T-helper 1 cell treated with Interleukin-12 subunit alpha and Interleukin-12 subunit beta and Interleukin-4 antibody, amounts not matched to agents 30 μg/mL and 1 μg/mL, for 36 hours (primary cell): ENCODE data around the gene LPO.

Experiments
- H3K27ac Mint-ChIP-seq: one replicate; pipeline ENCODE4 v1.8.0; 2021; ENCODE audit warnings: mild to moderate bottlenecking, mixed read lengths
- H3K27me3 Mint-ChIP-seq: one replicate; pipeline ENCODE4 v1.8.0; 2021; ENCODE audit warnings: low read depth, mixed read lengths
- H3K36me3 Mint-ChIP-seq: one replicate; pipeline ENCODE4 v1.8.0; 2021; ENCODE audit warnings: low read depth, mixed read lengths
- H3K4me1 Mint-ChIP-seq: one replicate; pipeline ENCODE4 v1.8.0; 2021; ENCODE audit warnings: low read depth, mixed read lengths
- H3K4me3 Mint-ChIP-seq: one replicate; pipeline ENCODE4 v1.8.0; 2021; ENCODE audit warnings: mild to moderate bottlenecking, moderate library complexity, mixed read lengths
- H3K9me3 Mint-ChIP-seq: one replicate; pipeline ENCODE4 v1.8.0; 2021; ENCODE audit warnings: mixed read lengths

LPO gene

DNA sequence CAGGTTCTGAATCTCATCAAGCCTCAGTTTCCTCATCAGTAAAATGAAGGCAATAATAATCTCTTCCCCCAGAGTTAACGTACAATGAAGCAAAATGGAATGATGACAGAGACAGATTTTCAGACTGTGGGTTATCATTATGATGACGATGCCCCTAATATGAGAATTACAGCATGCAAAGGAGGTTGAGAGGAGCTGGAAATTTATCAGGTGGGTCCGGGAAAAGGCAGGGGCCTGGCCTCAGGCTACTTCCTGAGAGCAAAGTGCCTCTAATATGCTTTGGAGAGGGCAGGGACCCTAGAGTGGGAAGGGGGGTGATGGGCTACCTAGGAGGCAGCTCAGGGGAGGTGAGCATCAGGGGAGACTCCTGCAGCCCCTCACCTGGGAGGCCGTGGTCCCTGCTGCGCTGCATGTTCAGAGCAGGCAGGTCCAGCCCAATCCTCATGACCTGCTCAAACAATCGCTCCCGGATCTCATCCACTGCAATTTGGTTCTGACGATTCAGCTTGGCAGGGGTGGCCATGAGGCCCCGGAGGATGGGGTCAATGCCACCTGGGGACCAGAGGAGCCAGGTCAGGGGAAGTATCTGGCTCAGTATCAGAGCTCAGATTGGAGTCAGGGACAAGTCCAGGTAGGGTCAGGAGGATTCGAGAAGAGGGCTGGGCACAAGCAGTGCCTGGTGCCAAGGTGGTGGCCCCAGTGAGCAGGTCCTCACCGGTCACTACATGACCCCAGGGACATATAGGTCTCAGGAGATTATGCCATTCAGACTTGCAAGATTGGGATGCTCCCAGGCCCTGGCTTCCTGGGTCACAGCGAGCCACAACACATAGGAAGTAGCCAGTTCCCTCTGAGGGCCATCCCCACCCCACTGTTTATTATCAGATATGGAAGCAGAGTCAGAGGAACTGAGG, 34.2 kb downstream of the LPO start:
- peak overlapping the region; percentile 12 for H3K27ac Mint-ChIP-seq
- H3K27me3 Mint-ChIP-seq = peaks cover 9% of the 10 kb centered on the region
- H3K4me3 Mint-ChIP-seq = no peak overlapping the region
- no peaks in the 10 kb centered on the region for H3K36me3 Mint-ChIP-seq
- H3K9me3 Mint-ChIP-seq = no peaks in the 10 kb centered on the region
- H3K4me1 Mint-ChIP-seq = no peaks in the 10 kb centered on the region

DNA sequence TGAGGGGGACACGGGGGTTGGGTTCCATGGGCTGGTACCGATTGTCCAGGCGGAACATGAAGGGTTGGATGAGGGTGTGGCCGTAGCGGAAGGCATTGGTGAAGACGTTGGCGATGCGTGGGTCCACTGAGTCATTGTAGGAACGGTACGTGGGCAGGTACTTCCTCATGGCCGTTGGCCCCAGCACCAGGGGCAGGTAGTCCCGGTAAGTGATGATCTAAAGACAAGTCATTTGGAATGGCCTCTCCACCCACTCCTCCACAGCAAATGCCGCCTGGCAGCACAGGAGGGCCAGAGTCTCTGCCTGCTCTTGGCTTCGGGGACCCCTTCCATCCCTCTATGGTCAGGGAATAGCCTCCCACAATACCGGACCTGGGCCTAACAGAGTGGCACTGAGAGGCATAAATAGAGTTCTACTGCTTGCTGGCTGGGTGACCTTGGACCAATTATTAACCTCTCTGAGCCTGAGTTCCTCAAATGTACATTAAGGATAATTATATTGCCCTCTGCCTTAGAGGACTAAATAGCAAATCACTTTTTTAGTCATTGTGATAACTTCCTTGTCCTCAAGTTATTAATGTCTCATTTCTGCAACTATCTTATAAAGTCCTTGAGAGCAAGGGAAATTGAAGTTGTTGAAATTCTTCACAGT, 35.2 kb downstream of the LPO start:
- Mint-ChIP-seq H3K9me3 (no peaks in the 10 kb centered on the region), H3K27ac (no peak overlapping the region), H3K36me3 (no peaks in the 10 kb centered on the region), H3K4me3 (no peak overlapping the region), H3K27me3 (peaks cover 14% of the 10 kb centered on the region), H3K4me1 (no peaks in the 10 kb centered on the region)

DNA sequence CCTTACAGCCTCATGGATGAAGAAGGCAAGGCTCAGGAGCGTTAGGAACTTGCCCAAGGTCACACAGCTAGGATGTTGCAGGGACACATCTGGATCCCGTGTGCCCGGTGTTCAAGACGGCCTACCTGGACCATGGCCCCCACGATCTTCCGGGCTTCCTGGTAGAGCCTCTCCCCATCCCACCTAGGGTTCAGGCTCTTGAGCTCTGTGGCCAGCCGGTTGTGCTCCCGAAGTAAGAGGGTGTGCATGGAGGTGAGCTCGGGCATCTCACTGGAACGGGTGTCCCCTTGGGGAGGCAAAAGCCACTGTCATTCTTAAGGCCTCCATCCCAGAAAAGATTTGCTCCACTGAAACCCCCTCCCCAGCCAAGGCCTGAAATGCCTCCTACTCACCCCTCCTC, 37.0 kb downstream of the LPO start:
- H3K27ac Mint-ChIP-seq = no peak overlapping the region
- H3K4me3 Mint-ChIP-seq = no peak overlapping the region
- H3K9me3 Mint-ChIP-seq = no peaks in the 10 kb centered on the region
- H3K36me3 Mint-ChIP-seq = no peaks in the 10 kb centered on the region
- peaks cover 27% of the 10 kb centered on the region for H3K27me3 Mint-ChIP-seq
- peaks cover 5% of the 10 kb centered on the region for H3K4me1 Mint-ChIP-seq

DNA sequence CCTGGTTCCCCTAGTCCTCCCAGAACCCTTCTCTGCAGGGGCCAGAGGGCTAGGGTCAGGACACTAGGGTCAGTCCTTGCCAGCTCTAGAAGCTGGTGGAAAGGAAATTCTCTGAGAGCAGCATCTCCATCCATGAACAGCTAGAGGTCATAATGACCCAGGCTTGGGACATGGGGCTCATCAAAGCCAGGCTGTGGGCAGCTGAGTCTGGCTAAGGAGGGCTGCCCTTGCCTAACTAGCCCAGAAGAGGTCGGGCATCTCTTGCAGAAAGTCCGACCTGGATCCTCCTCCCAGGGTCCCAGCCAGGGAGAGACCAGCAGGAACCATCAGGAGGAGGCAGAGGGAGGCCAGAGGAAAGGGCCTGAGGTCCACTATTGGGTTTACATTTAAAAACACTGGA, 38.0 kb downstream of the LPO start:
- no peak overlapping the region for H3K4me3 Mint-ChIP-seq
- peaks cover 5% of the 10 kb centered on the region for H3K4me1 Mint-ChIP-seq
- H3K36me3 Mint-ChIP-seq = no peaks in the 10 kb centered on the region
- H3K27ac Mint-ChIP-seq = no peak overlapping the region
- no peaks in the 10 kb centered on the region for H3K9me3 Mint-ChIP-seq
- H3K27me3 Mint-ChIP-seq = peaks cover 36% of the 10 kb centered on the region

DNA sequence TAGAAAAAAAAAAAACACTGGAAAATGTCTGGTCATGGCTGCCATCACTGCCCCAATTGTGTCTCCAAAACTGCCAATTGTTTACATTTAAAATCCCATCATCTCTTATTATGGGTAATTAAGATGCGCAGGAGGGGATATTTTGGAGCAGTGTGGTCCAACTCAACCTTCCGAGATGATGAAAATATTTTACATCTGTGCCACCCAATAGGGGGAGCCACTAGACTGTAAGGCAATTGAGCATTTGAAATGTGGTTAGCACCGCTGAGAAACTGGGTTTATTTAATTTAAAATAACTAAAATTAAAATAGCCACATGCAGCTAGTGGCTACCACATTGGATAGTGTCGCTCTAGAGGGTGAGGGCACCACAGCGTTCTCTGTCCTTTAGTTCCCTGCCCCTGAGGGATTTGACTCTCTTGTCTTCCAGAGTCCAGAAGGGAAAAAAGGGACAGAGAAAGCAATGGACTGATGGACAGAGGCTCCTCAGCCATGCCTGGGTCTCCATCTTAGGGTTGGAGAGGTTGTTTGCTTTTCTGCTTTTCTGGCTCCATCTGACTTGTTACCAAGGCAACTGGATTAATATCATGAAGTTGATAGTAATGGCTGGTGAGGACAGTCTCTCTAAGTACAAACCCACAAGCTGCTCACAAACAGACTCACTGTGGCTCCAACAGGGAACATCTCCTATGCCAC, 38.9 kb downstream of the LPO start:
- no peak overlapping the region for H3K4me3 Mint-ChIP-seq
- no peak overlapping the region for H3K27ac Mint-ChIP-seq
- H3K36me3 Mint-ChIP-seq = no peaks in the 10 kb centered on the region
- H3K27me3 Mint-ChIP-seq = peaks cover 36% of the 10 kb centered on the region
- no peaks in the 10 kb centered on the region for H3K9me3 Mint-ChIP-seq
- H3K4me1 Mint-ChIP-seq = peaks cover 5% of the 10 kb centered on the region

DNA sequence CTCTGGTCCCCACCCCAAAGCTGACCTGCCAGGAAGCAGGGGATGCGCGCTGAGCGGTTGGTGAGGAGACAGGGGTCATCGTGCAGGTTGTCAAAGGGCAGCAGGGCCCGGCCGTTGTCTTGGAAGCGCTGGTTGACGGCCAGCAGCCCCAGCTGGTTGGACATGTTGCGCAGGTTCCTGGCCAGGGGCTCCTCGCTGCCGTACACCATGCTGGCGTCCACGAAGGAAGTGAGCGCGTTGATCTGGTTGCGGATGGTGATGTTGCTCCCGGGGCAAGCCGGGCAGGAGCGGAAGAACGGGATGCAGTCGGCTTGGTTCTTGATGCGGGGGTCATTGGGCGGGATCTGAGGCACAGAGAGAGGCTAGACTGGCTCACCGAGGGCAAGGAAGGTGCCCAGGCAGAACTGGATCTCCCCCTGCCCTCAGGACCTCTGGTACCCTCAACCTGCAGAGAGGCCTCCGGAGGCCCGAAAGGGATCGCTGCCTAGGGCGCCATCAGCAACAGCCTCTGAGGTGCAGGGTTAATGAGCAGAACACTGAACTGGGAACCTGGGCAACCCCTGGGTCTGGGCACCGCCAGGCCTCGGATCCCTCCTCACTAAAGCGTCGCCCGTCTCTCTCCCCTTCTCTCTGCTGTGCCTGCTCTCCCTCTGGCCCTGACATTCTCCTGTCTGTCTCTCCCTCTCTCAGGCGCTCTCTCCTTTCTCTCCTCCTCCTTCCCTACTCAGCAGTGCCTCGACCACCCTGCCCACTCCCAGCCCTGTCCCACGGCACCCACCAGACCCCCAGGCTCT, 39.6 kb downstream of the LPO start:
- Mint-ChIP-seq H3K4me3 (no peak overlapping the region), H3K9me3 (no peaks in the 10 kb centered on the region), H3K4me1 (peaks cover 5% of the 10 kb centered on the region), H3K36me3 (no peaks in the 10 kb centered on the region), H3K27ac (no peak overlapping the region), H3K27me3 (peaks cover 36% of the 10 kb centered on the region)

DNA sequence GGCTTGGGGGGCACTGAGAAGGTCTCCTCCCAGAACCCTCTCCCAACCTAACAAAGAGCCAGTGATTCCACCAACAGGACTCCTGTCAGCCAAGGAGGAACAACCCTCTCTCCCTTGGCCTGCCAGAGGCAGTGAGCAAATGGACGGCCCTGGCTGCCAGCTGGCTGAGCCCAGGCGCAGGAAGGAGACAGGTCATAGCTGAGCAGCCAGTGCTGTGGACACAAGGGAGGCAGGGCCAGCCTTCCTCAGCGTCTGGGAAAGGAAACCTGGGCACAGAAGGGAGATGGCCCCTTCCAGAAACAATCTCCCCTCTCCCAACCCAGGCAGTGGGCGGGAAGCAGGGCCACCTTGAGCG, 40.3 kb downstream of the LPO start:
- H3K9me3 Mint-ChIP-seq = no peaks in the 10 kb centered on the region
- peaks cover 5% of the 10 kb centered on the region for H3K4me1 Mint-ChIP-seq
- peaks cover 36% of the 10 kb centered on the region for H3K27me3 Mint-ChIP-seq
- H3K4me3 Mint-ChIP-seq = no peak overlapping the region
- H3K27ac Mint-ChIP-seq = no peak overlapping the region
- no peaks in the 10 kb centered on the region for H3K36me3 Mint-ChIP-seq

DNA sequence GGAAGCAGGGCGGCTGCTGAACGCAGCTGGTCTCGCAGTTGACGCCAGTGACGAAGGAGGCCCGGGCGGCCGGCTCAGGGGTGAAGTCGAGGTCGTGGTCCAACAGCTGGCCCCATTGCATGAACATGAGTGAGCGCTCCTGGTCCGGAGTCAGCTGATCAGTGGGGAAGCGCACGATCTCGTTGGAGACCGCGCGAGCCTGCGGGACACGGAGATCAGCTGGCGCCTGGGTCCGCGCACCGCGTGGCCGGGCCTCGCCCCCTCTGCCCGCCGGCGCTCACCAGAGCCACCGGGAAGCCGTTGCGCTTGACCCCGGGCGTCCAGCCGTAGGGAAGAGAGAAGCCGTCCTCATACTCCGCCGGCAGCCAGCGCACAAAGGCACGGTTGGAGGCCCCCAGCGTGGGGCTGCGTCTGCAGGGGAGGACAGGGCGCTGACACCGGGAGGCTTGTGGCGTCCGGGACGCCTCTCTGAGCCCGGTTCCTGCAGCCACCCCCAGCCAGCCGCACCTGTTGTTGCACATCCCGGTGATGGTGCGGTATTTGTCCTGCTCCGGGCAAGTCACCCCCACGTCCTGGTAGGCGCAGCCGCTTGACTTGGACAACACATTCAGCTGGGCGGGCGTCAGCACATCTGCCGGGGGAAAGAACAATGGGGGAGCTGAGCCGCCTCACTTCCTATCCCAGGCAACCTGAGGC, 40.8 kb downstream of the LPO start:
- Mint-ChIP-seq H3K9me3 (no peaks in the 10 kb centered on the region), H3K27me3 (peaks cover 31% of the 10 kb centered on the region), H3K4me3 (no peak overlapping the region), H3K27ac (no peak overlapping the region), H3K4me1 (peaks cover 5% of the 10 kb centered on the region), H3K36me3 (no peaks in the 10 kb centered on the region)

DNA sequence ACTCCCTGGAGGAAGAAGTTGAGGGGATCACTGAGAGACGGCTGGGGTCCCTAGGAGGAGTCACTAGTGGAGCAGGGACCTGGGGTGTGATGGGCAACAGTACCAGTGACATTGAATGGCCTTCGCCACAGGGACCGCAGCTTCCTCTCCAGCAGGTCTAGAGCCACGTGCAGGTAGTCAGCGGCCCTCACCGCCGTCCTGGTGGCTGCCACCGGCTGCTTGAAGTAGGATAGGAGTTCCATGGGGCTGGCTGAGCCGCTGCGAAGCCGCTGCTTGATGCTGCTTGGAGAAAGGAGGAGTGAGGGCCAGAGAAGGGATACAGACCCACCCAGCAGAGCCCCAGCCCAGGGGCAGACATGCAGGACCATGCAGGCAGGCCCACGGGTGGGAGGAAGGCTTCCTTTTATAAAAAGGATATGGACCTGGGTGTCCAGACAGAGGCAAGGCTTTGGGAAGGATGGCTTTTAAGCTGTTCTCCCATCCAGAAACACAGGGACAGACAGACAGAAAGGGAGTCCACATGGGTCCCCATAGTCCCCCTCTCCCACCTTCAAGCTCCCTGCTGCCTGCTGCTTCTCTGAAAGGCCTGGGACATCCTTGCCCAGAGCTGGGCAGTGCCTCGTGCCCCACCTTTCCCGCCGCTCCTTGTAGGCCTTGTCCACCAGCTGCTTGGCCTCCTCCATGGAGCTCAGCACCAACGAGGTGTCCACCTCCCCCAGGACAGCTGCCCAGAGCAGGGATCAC, 41.5 kb downstream of the LPO start:
- no peak overlapping the region for H3K4me3 Mint-ChIP-seq
- peaks cover 5% of the 10 kb centered on the region for H3K4me1 Mint-ChIP-seq
- H3K27me3 Mint-ChIP-seq = peaks cover 29% of the 10 kb centered on the region
- H3K36me3 Mint-ChIP-seq = no peaks in the 10 kb centered on the region
- H3K27ac Mint-ChIP-seq = no peak overlapping the region
- H3K9me3 Mint-ChIP-seq = no peaks in the 10 kb centered on the region

DNA sequence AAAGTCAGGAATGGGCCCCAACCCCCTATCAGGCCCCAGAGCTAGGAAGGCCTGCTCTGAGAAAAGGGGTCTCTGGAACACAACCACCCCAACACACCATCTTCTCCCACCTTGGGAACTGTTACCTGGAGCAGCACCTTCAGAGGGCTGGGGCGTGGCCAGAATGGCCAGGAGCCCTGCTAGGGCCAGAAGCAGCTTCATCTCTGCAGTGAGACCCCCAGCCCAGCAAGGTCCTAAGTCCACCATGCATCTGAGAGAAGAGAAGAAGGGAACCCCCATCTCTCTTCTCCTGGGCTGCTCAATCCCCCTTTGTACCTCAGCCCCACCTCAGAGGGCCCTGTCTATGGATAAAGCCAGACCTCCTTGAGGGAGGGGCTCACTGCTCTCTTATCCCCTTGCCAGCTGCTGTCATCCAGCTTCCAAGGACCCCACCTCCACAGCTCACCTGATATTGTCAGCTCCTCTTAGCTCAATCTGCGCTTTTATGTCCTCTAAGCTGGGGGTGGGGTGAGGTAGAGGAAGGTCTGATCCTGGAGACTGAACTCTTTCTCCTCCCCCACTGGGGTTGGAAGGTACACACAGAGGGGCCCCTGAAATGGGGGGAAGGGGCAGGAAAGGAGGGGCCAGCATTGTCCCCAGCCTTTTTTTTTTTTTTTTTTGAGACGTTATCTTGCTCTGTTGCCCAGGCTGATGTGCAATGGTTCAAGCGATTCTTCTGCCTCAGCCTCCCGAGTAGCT, 42.3 kb downstream of the LPO start, which contains the start of gene MPO:
Gene MPO, minus strand, starts transcription at position 456 of the 738 bp plus-strand sequence. Its CDS starts 177 bp downstream, at position 279.
- Mint-ChIP-seq H3K27me3 (peaks cover 29% of the 10 kb centered on the region), H3K27ac (no peak within 1 kb of the TSS), H3K9me3 (no peaks in the 10 kb centered on the region), H3K36me3 (no peaks in the 10 kb centered on the region), H3K4me3 (no peak within 1 kb of the TSS), H3K4me1 (peaks cover 5% of the 10 kb centered on the region)

DNA sequence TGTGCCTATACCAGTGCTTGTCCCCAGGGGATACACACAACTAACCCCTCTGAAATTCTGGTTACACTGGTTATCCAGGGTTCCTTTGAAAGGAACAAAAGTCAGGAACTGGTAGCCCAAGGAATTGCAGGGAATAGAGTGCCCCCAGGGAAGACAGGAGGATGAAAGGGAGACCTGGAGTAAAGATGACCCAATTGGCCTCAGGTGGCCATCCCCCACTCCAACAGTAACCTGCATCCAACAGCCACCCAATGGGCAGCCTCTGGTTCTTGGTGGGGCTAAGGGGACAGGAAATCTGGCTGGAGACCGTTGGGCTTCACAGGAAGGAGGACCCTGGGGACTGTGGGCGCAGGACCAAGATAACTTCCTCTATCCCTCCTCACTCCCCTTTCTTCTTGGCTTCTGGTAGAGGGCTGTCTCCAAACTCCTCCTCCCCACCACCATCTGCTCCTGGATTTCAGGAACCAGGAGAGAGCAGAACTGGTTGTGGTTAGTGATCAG, 43.2 kb downstream of the LPO start:
- no peaks in the 10 kb centered on the region for H3K36me3 Mint-ChIP-seq
- H3K27me3 Mint-ChIP-seq = peaks cover 29% of the 10 kb centered on the region
- H3K4me3 Mint-ChIP-seq = no peak overlapping the region
- no peak overlapping the region for H3K27ac Mint-ChIP-seq
- H3K9me3 Mint-ChIP-seq = no peaks in the 10 kb centered on the region
- peaks cover 5% of the 10 kb centered on the region for H3K4me1 Mint-ChIP-seq

DNA sequence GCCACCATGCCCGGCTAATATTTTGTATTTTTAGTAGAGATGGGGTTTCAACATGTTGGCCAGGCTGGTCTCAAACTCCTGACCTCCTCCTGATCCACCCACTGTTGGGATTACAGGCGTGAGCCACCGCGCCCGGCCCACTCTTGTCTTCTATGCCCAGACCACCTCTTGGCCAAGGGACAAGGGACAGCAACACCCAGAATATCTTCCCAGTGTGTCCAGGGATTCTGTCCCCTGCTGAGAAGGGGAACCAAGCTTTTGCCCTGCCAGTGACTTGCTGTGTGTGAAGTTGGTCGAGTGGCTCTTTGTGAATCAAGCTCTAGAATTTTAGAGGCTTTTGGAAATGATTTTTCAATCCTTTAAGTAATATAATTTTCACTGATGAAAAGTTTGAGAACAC, 44.1 kb downstream of the LPO start:
- no peaks in the 10 kb centered on the region for H3K9me3 Mint-ChIP-seq
- peaks cover 5% of the 10 kb centered on the region for H3K4me1 Mint-ChIP-seq
- no peak overlapping the region for H3K4me3 Mint-ChIP-seq
- H3K27ac Mint-ChIP-seq = no peak overlapping the region
- no peaks in the 10 kb centered on the region for H3K36me3 Mint-ChIP-seq
- peaks cover 29% of the 10 kb centered on the region for H3K27me3 Mint-ChIP-seq
